HG02973 (cell line): ENCODE results near the gene LEKR1.

Experiments
- ATAC-seq: cut with Tn5 transposase; IDR thresholded peaks from one replicate; pipeline ENCODE4 v1.9.1; 2021; ENCODE audit warnings: moderate library complexity; ENCODE audit not compliant: unreplicated experiment

LEKR1 gene

DNA sequence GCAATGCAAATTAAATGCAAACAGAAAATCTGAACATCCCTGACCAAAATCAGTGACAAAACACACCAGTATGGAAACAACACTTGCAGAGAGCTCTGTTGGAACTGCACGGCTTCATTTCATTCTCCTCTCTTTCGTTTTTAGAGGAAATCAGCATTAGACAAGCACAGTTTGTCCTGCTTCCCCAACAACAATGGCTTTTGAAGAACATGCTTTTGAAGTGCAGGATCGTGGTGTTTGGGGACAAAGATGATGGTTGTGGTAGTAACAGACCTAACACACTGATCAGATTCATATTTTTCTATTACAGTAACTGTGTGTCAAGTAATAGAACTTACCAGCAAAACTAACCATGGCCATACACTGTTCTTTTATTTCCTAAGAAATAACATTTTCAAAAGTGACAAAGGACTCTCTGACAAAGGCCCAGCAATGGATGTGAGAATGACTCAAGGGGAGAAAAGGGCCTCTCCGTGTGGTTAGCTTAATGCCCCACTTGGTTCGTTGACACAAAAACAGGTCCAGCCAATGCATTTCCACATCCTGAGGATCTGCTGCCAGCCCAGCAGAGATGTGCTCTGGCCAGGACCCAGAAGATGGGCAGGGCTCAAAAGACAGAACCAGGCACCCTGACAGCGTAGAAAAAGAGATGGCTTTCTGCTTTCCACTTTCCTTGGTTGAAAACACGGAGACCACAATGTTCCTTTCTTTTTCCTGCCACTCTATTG lies 249.7 kb downstream of the LEKR1 start:
- ATAC-seq = no peak

DNA sequence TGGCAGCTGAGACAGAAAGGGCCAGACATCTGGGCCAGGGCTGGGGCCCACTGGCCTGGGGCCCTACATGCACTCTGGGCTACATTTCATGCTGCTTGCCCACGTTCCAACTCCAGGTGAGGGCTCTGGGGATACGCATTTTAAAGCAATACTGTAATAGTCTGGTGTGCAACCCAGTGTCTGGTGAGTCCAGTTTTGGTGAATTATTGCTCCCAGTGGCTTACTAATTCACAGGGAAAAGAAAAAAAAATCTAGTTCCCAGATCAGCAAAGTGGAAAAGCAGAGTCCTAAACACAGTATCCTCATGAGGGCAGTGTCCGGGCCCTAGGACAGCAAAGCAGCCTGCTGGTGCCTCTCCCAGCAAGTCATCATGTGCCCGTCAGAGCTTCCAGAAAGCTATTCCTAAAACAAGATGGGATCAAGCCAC lies 251.4 kb downstream of the LEKR1 start:
- no peak for ATAC-seq

DNA sequence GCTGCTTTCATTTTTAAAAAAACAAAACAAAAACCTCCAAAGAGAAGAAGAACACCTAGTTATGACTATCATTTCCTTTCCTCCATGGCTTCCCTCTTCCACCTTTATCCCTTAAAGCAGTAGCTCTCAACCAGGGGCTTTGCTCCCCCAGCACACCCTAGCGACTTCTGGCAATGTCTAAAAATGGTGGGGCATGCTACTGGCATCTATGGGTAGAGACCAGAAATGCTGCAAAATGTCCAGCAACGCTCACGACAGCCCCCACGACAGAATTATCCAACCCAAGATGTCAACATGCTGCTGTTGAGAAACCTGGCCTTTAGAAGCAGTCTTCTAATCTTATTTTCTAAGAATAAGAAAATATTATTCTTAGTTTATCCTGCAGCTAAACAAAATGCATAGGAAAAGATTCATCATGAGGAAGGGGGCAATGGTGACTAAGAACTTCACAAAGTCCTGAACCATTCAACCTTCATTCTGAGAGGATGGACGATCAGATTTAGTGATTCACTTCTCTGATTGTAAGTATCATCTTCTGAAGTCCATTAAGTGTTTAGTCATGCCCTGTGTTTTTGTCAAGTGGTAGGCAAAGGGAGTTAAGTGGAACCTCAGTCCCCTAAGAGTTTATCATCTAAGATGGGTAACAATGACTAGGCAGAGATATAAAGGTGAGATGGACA lies 252.1 kb downstream of the LEKR1 start:
- ATAC-seq = no peak

GRCh38 chr3:157078811-157079185 lies 252.6 kb downstream of the LEKR1 start:
- no peak for ATAC-seq

DNA sequence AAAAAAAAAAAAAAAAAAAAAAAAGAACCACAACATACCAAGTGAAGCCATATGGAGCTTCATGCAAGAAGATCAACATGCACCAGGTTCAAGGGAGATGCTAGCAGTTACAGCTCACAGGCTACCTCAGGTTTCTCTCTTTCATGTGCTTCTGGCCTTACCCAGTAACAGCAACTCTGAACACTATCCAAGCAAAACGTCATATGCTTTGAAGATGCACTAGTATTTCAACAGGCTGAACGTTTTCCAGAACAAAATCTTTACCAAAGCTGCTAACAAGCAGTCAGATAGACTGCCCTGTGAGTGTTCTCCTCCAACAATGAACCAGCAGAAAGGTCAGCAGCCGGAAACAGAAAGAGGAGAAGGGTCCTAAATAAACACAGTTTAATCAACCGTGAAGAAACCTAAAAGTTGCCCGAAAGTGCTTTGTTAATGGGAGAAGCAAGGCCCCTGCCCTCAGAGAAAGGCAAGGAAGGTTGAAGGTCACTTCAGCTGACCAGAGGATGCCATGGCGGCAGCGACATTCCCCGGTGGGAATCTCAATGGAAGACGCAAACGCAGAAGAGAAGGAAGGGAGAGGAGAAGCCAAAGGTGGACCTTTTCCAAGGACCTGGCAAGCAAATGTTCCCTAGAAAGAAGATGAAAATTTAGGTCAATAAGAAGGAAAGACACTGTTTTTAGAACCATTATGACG lies 253.7 kb downstream of the LEKR1 start:
- no peak for ATAC-seq

- peak; percentile 67 for ATAC-seq
These were observed 255.6 kb downstream of the LEKR1 start for GRCh38 chr3:157081626-157082210.

GRCh38 chr3:157082305-157082982 lies 256.3 kb downstream of the LEKR1 start:
- ATAC-seq = no peak

GRCh38 chr3:157083824-157084223 lies 257.7 kb downstream of the LEKR1 start:
- no peak for ATAC-seq

DNA sequence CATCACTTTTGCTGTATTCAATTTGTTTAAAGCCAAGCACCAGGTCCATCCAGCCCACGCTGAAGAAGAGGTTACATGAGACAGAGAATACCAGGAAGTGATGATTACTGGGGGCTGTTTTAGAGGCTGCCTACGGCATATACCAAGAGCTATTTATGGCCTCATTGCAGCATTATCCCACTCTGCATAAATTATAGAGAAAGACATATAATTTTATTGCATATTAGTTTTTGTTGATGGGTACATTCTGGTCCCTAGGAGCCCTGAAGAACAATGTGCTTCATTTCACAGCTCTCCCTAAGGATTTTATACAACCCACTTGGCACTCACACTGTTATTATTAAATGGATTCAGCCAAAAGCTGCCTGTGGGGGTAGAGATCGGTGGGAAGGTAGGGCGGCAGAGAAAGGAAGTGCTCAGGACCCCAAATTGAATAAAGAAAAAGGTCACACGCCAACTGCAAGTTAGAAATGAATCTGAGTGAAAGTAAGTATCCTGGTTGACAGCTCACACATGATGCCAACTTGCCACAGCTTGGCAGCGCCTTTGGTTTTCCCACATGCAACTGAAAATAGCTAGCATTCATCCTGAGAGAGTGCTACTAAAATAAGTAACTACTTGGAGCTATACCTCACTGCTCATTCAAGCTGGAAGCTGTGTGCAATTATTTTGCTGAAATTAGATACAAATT lies 260.1 kb downstream of the LEKR1 start:
- no peak for ATAC-seq

- no peak for ATAC-seq
These were observed 260.6 kb downstream of the LEKR1 start for GRCh38 chr3:157086775-157087174.

DNA sequence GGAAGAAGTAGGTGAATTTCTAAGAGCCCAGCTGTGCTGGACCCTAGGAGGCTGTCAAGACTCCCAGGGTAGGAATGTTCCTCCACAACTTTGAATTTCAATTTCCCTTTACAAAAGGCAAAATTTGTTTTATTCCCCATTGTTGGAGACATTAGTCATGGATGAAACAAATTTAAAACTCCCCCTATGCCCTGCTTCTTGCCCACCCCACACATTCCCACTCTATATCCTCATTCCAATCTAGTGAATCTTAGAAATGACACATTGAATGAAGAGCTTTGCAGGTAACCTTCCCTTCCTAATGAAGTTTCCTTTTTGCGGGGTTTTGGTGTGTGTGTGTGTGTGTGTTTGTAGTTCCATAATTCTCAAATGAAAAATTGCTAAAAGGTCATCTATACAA lies 261.2 kb downstream of the LEKR1 start:
- no peak for ATAC-seq

DNA sequence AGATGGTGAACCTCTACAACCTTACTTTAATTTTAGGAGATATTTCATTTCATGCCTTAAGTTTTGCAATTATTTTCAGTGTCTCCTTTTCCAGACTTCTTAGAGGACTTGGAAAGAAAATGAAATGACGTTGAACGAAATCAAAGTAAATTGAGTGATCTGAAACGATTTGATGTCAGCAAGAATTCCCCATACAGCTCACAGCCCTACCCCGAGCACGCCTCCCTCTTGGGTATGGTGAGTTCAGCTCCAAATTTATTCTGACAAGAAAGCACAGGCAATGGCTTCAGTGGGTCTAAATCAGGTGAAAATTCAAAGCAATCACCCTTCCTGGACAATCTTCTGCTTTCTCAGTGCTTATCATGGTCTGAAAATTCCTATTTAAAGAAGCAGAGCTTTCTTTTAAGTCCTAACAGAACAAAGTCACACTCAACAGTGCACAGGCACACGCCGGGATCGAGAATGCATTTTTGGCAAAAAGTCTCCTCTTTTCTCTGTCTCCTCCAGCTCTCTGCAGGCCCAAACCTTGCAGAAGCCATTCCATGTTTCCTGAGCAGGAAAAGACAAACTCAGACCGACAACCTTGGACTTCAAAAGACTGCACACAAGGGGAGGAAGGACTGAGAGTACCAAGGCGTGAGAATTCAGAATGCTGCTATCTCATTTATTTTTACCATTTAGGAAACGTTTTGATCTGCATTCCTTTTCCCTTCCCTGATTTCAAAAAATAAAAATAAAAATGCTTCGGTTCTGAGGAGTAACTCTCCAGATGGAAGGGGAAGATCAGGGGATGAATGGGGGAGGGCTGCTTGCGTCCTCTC lies 261.8 kb downstream of the LEKR1 start:
- no peak for ATAC-seq

GRCh38 chr3:157088601-157089454 lies 262.7 kb downstream of the LEKR1 start:
- ATAC-seq = peak; percentile 66

- ATAC-seq = peak; percentile 14
These were observed 263.5 kb downstream of the LEKR1 start for GRCh38 chr3:157089455-157090221.

DNA sequence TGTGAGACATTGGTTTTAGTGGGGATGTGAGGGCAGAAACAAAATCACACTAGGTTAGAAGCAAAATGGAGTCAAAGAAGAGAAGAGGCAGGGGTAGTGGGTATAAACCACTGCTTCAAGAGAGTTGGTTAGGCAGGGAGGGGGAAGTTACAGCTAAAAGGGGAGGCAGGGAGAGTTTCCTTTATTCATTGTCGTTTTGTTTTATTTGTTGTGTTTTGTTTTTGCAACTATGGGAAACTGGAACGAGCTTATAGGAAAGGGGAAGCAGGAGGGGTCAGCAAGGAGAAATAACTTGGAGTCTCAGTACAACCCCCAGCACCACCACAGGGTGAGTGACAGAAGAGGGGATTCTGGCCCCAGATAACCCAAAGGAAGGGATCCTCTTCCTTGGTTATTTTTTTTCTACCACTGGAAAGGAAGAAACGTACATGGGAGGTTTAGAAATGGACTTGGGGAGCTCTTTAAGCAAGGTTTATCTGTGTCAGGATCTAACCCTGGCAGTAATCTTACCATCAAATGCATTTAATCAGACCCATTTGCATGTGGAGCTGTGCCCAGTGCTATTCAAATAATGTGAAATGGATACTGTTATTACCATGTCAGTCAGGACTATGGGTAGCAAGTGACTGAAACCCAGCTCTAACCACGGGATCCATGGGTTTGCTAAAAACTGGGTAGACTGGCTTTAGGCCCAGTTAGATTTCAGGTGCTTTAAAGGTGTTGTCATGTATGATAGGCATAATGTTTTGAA lies 265.1 kb downstream of the LEKR1 start:
- no peak for ATAC-seq

DNA sequence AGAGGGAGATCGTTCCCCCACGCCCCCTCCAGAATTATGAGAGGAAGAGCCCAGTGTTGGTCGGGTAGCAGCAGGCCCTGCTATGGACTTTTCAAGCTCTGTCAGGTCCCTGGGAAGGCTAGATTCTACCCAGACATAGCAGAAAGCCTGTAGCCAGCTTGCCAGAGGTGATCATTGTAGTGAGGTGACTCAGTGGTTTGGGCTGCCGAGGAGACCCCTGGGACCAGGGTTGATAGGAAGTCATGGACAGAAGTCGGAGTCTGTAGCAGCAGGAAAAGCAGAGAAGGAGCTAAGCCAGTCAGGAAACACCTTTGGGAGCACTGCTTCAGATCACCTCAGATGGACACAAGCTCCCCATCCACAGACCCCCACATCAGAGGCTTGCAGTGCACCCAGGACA lies 266.1 kb downstream of the LEKR1 start:
- no peak for ATAC-seq

- ATAC-seq = no peak
These were observed 266.9 kb downstream of the LEKR1 start for GRCh38 chr3:157093096-157093495.
